HG03442 (cell line): Measurements from ENCODE around the gene LRRC34.
A peak's percentile ranks its signal among the peaks of the same experiment; 100 is the strongest.

ENCODE experiments used
- ATAC-seq: cut with Tn5 transposase; IDR thresholded peaks from one replicate; pipeline ENCODE4 v1.9.1; 2021; ENCODE audit warnings: mild to moderate bottlenecking, moderate library complexity; ENCODE audit not compliant: unreplicated experiment

LRRC34 gene

GRCh38 chr3:169812332-169813235 lies at the start of gene LRRC34, which contains the start of gene LRRIQ4:
Gene LRRC34, minus strand, starts transcription at chr3:169812904. Its CDS starts 356 bp downstream, at chr3:169812548.
Gene LRRIQ4, plus strand, starts transcription at chr3:169812870. Its CDS starts 9,052 bp downstream, at chr3:169821922.
- peak; percentile 63 for ATAC-seq

- no peak for ATAC-seq
These were observed 49.2 kb upstream of the LRRC34 start for GRCh38 chr3:169861871-169862270.

GRCh38 chr3:169857811-169858210 lies 45.1 kb upstream of the LRRC34 start:
- ATAC-seq = no peak

- no peak for ATAC-seq
These were observed 42.8 kb upstream of the LRRC34 start for GRCh38 chr3:169855514-169855913.

GRCh38 chr3:169850618-169851017 lies 37.9 kb upstream of the LRRC34 start:
- ATAC-seq = no peak

GRCh38 chr3:169848741-169849140 lies 36.0 kb upstream of the LRRC34 start:
- no peak for ATAC-seq

- no peak for ATAC-seq
These were observed 35.2 kb upstream of the LRRC34 start for GRCh38 chr3:169847896-169848295.

- ATAC-seq = peak; percentile 98
These were observed 33.9 kb upstream of the LRRC34 start for GRCh38 chr3:169846458-169847193.

GRCh38 chr3:169842960-169843359 lies 30.3 kb upstream of the LRRC34 start:
- ATAC-seq = no peak

- ATAC-seq = peak; percentile 64
These were observed 28.5 kb upstream of the LRRC34 start for GRCh38 chr3:169841171-169841570.

- no peak for ATAC-seq
These were observed 25.9 kb upstream of the LRRC34 start for GRCh38 chr3:169838511-169839030.

GRCh38 chr3:169836942-169837275 lies 24.2 kb upstream of the LRRC34 start:
- ATAC-seq = no peak

- ATAC-seq = peak; percentile 89
These were observed 23.6 kb upstream of the LRRC34 start for GRCh38 chr3:169836078-169836941.

- no peak for ATAC-seq
These were observed 22.8 kb upstream of the LRRC34 start for GRCh38 chr3:169835533-169835932.

GRCh38 chr3:169827712-169828111 lies 15.0 kb upstream of the LRRC34 start:
- ATAC-seq = no peak

- no peak for ATAC-seq
These were observed 12.6 kb upstream of the LRRC34 start for GRCh38 chr3:169825316-169825715.

- no peak for ATAC-seq
These were observed 10.3 kb upstream of the LRRC34 start for GRCh38 chr3:169822983-169823382.

GRCh38 chr3:169822540-169822939 lies 9.8 kb upstream of the LRRC34 start:
- no peak for ATAC-seq

GRCh38 chr3:169822091-169822490 lies 9.4 kb upstream of the LRRC34 start:
- no peak for ATAC-seq

GRCh38 chr3:169818316-169818715 lies 5.6 kb upstream of the LRRC34 start:
- no peak for ATAC-seq
